CD4-positive, alpha-beta T cell (primary cell): Measurements from ENCODE around the gene SLC9A6. TPM values are rescaled to one million over a fixed set of nuclear protein-coding genes. Genes with fewer than 3 reads are reported as not detected.

Source experiments
- ATAC-seq: fragments of 200-7000 bp; cut with Tn5 transposase; one replicate; pipeline ENCODE4 v1.10.0; 2022; ENCODE audit warnings: mild to moderate bottlenecking; ENCODE audit not compliant: poor library complexity
- CTCF ChIA-PET: fragments of 350-600 bp; sonication (Branson Sonifier 250); formaldehyde crosslinking; loops from one replicate; lab custom pipeline; 2021; ENCODE audit warnings: antibody characterized with exemption, inconsistent platforms; lab: Charles Lee
- POLR2A ChIA-PET: fragments of 350-600 bp; sonication (Branson Sonifier 250); formaldehyde crosslinking; loops from one replicate; lab custom pipeline; 2021; ENCODE audit warnings: antibody characterized with exemption, inconsistent platforms; lab: Charles Lee
- DNase-seq, 14 experiments: peaks; one replicate each; pipeline ENCODE4 v3.0.0-alpha.2; 2013 to 2020; ENCODE audit warnings: mixed read lengths in 2 of 14
- H3K27ac ChIP-seq, 2 donors: one replicate each; pipeline versions ENCODE4 v1.5.1 to v1.7.0; 2013; ENCODE audit warnings: low read length in 2 of 2, low read depth in 1 of 2, mild to moderate bottlenecking in 1 of 2
- H3K27me3 ChIP-seq, 2 experiments: 1 replicate in 1 of 2; 2 replicates in 1 of 2; pipeline versions ENCODE4 v1.6.1 to v1.7.0; 2013; ENCODE audit warnings: low read length in 2 of 2, control low read depth in 1 of 2, mild to moderate bottlenecking in 1 of 2, moderate library complexity in 1 of 2; ENCODE audit not compliant: insufficient read depth in 2 of 2, control insufficient read depth in 1 of 2
- H3K36me3 ChIP-seq: one replicate; pipeline ENCODE4 v1.6.1; 2013; ENCODE audit warnings: low read length, control low read depth; ENCODE audit not compliant: insufficient read depth
- H3K4me1 ChIP-seq: one replicate; pipeline ENCODE4 v1.6.1; 2013; ENCODE audit warnings: low read length, control low read depth; ENCODE audit not compliant: insufficient read depth
- H3K4me3 ChIP-seq: one replicate; pipeline ENCODE4 v1.5.1; 2013; ENCODE audit warnings: mild to moderate bottlenecking, low read length, moderate library complexity
- H3K9me3 ChIP-seq, 2 experiments: 1 replicate in 1 of 2; 2 replicates in 1 of 2; pipeline versions ENCODE4 v1.6.1 to v1.7.0; 2013; ENCODE audit warnings: low read length in 2 of 2, mild to moderate bottlenecking in 2 of 2, control low read depth in 1 of 2, moderate library complexity in 1 of 2; ENCODE audit not compliant: control insufficient read depth in 1 of 2, insufficient read depth in 1 of 2
- H3K27ac Mint-ChIP-seq: one replicate; pipeline ENCODE4 v1.8.0; 2020; ENCODE audit warnings: mixed read lengths
- H3K27me3 Mint-ChIP-seq: one replicate; pipeline ENCODE4 v1.8.0; 2021; ENCODE audit warnings: mixed read lengths
- H3K36me3 Mint-ChIP-seq: one replicate; pipeline ENCODE4 v1.8.0; 2021; ENCODE audit warnings: low read depth, mixed read lengths
- H3K4me1 Mint-ChIP-seq: one replicate; pipeline ENCODE4 v1.8.0; 2021; ENCODE audit warnings: low read depth, mixed read lengths
- H3K4me3 Mint-ChIP-seq: one replicate; pipeline ENCODE4 v1.8.0; 2020; ENCODE audit warnings: mild to moderate bottlenecking, mixed read lengths
- H3K9me3 Mint-ChIP-seq: one replicate; pipeline ENCODE4 v1.8.0; 2020; ENCODE audit warnings: mixed read lengths
- intact Hi-C, 2 experiments: fragments of 100-400 bp; cut with DNase I in 1 of 2; cut with micrococcal nuclease in 1 of 2; formaldehyde crosslinking; loops; one replicate each; pipeline versions ENCODE4 v1.15.1 to v1.9.0; 2023 to 2025; cut with DNase I, micrococcal nuclease
- total RNA-seq, 174 experiments: library from RNA in 2 of 174; stranded (reverse) in 2 of 174; gene quantifications; one replicate each; pipeline ENCODE4 v1.2.3 and lab custom pipeline; 2021 to 2026
- TF ChIP-seq, protein P1 (sequence below): fragments of 200-600 bp; IDR thresholded peaks from one replicate; pipeline ENCODE4 v1.8.0; 2022; ENCODE audit warnings: antibody characterized with exemption, mild to moderate bottlenecking

SLC9A6 gene
- total RNA-seq, 2 experiments from 2014 or later = 17.8 to 20.0 TPM

DNA sequence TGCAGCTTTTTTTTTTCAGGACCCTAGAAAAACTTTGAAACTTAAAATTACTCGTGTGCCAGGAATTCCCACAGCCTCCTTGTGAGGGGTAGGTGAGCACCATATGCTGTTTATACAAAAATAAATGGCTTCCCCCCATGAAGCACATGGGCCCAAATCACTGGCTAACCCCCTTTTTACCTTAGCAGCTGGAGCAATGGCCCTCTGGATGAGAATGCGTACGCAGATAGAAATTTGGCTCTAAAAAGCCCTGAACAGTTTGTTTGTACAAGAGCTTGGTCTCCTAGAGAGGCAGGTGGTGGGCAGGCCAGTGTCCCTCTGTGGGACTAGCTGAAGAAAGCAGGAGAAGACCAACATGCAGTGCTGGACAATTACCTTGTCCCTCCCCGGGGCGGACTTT, 76.5 kb downstream of the SLC9A6 start:
- CTCF ChIA-PET = no interaction called here
- no peak overlapping the region for H3K27ac ChIP-seq
- Mint-ChIP-seq H3K9me3 (no peaks in the 10 kb centered on the region), H3K4me3 (no peak overlapping the region), H3K36me3 (no peaks in the 10 kb centered on the region), H3K27me3 (no peaks in the 10 kb centered on the region), H3K27ac (no peak overlapping the region), H3K4me1 (peaks cover 42% of the 10 kb centered on the region)
- DNase-seq (no peak), ATAC-seq (no peak)
- intact Hi-C loops = no loop called here
- H3K9me3 ChIP-seq = no peaks in the 10 kb centered on the region
- TF ChIP-seq, protein P1, sequence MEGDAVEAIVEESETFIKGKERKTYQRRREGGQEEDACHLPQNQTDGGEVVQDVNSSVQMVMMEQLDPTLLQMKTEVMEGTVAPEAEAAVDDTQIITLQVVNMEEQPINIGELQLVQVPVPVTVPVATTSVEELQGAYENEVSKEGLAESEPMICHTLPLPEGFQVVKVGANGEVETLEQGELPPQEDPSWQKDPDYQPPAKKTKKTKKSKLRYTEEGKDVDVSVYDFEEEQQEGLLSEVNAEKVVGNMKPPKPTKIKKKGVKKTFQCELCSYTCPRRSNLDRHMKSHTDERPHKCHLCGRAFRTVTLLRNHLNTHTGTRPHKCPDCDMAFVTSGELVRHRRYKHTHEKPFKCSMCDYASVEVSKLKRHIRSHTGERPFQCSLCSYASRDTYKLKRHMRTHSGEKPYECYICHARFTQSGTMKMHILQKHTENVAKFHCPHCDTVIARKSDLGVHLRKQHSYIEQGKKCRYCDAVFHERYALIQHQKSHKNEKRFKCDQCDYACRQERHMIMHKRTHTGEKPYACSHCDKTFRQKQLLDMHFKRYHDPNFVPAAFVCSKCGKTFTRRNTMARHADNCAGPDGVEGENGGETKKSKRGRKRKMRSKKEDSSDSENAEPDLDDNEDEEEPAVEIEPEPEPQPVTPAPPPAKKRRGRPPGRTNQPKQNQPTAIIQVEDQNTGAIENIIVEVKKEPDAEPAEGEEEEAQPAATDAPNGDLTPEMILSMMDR = no peak
- no peaks in the 10 kb centered on the region for H3K36me3 ChIP-seq
- POLR2A ChIA-PET = no interaction called here
- no peak overlapping the region for H3K4me3 ChIP-seq
- H3K27me3 ChIP-seq = no peaks in the 10 kb centered on the region
- H3K4me1 ChIP-seq = peaks cover 22% of the 10 kb centered on the region

DNA sequence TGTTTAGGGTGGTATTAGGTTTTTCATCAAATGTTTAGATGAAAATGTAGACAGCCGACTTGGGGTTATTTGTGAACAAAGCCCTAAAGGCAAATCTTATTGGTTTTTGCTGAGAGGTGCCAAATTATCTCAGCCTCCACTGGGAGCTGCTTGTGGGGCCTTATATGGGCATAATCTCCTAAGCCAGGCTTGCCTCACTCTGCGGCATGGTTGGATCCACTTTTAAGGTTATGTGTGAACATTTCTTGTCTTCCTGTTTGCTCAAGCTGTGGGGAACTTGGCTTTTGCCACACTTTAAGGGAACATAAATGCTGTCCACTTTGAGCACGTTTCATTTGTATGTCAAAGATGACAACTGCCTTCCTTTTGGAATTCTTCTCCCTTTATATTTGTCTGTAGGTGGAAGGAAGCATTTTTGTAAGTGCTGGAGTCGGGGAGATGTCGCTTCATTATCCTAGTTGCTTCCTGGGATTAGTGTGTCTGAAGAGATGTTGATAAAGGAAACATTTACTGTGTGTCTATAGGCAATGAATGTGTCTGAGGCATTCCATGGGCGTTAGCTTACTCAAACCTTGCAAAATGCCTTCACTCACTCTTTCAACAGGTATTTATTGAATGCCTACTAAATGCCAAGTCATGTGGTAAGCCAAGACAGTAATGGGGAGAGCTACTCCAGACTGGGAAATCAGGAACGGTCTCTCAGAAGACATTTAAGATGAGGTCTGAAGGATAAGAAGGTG, 78.3 kb downstream of the SLC9A6 start:
- no peaks in the 10 kb centered on the region for H3K27me3 ChIP-seq

DNA sequence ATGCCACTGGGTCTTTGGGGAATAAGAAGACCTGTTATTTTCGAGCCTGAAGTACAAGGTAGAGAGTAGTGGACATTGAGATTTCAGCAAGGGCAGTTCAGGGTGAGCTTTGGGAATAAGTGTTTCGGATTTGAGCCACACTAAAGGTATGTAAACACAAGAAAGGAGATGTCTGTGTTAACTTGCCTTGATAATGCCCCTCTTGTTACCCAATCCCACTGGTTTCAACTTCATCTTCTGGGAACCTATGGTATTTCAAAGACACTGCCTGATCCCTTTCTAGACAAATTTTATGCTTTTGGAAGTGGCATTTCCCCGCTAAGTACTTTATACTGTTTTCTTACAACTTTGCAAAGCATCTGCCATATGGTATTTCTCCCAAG, 79.4 kb downstream of the SLC9A6 start:
- Histone ChIP-seq H3K4me1 (peaks cover 20% of the 10 kb centered on the region), H3K27me3 (no peaks in the 10 kb centered on the region), H3K4me3 (no peak overlapping the region), H3K9me3 (no peaks in the 10 kb centered on the region), H3K27ac (peak overlapping the region; percentile 46 to 52), H3K36me3 (no peaks in the 10 kb centered on the region)
- Mint-ChIP-seq H3K9me3 (no peaks in the 10 kb centered on the region), H3K27me3 (no peaks in the 10 kb centered on the region), H3K4me3 (peak overlapping the region; percentile 36), H3K27ac (peak overlapping the region; percentile 90), H3K4me1 (peaks cover 32% of the 10 kb centered on the region), H3K36me3 (no peaks in the 10 kb centered on the region)
- intact Hi-C loops = no loop called here
- POLR2A ChIA-PET = interaction anchor here (0.9 to 1.6 kb wide), 7 partner anchors 8 to 92 kb away, joined by 3 to 19 read pairs (median 6); no protein-coding TSS in a partner anchor
- CTCF ChIA-PET = no interaction called here
- TF ChIP-seq, protein P1 = no peak
- ATAC-seq (no peak), DNase-seq (no peak)

More for the DNA sequence above, 78.3 kb downstream of the SLC9A6 start:
- DNase-seq = peak in 1 of 14 experiments; percentile 5
- Mint-ChIP-seq H3K4me3 (no peak overlapping the region), H3K36me3 (no peaks in the 10 kb centered on the region), H3K27ac (peak overlapping the region; percentile 90), H3K9me3 (no peaks in the 10 kb centered on the region), H3K27me3 (no peaks in the 10 kb centered on the region), H3K4me1 (peaks cover 34% of the 10 kb centered on the region)
- intact Hi-C loops = no loop called here
- ChIA-PET CTCF (interaction anchor here (0.6 kb wide), 1 partner anchor 10 kb away, joined by 3 read pairs; no protein-coding TSS in a partner anchor), POLR2A (no interaction called here)
- Histone ChIP-seq H3K9me3 (no peaks in the 10 kb centered on the region), H3K4me3 (no peak overlapping the region), H3K36me3 (no peaks in the 10 kb centered on the region), H3K4me1 (peaks cover 20% of the 10 kb centered on the region), H3K27ac (no peak overlapping the region)
- ATAC-seq = no peak
- TF ChIP-seq, protein P1 = no peak
